NCI-H2029 treated with DMSO at 0.1 percent for 48 hours (cell line): ENCODE data around the gene IGSF9B.

Source experiments
- DNase-seq: peaks from one replicate; lab custom pipeline; 2025; lab: John Stamatoyannopoulos, UW

The IGSF9B gene

DNA sequence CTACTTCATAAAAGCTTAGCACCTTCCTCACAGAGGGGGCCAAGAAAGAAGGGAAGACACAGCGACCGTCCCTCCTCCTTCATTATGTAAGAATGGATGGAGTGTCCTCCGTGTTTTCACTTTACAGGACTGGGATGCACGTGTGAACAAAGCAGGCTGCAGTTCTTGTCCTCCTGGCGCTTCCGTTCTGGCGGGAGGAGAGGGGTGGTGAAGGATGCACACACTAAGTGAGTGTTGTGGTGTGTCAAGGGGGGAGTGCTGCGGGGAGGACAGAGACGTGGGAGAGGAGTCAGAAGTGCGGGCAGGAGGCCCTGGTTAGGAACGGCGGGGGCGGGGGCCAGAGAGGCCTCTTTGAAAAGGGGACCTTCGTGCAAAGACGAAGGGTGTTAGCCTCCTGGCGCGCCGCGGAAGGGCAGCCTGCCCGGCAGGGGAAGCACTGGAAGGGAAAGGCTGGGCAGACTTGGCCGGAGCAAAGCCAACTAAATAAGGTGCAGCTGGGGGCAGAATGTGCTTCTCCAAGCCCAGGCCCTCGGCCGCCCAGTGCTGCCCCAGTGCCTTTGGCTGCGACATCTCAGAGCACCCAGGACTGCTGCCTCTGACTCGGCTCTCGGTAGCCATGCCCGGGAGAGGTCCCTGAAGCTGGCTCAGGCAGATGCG lies 27.0 kb upstream of the IGSF9B start:
- DNase-seq = no peak

DNA sequence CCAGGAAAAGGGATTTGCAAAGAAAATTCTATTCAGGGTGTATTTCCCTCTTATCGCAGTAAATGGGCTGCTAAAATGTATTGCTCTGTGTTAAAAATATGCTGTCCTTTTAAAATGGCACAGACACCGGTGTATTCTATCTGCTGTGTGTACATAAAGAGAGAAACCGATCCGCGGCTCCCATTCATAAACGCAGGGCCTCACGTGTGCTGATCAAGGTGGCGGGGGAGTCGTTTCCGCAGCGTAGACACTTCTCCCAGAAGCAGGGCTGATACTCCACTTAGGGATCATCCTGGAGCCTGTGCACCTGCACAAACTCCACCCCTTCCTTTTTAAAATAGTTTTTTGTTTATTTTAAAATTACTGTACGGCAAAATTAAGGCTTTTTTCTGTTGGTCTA lies 26.1 kb upstream of the IGSF9B start:
- no peak for DNase-seq

DNA sequence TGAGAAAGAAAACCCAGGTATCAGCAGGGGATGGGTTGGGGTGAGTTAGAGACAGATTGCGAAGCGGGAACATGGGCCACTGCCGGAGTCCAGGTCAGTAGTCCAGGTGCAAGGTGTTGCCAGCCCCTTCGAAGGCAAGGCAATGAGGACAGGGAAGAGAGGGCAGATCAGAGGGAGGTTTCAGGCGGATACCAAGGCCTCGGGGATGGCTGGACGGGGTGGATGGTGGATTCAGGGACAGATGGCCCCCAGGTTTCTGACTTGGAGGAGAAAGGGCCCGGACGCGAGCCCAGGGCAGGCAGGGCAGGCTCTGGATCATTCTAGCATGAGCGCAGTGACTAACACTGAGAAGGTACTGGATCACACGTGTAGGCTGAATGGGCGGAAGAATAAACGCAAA lies 25.4 kb upstream of the IGSF9B start:
- no peak for DNase-seq

DNA sequence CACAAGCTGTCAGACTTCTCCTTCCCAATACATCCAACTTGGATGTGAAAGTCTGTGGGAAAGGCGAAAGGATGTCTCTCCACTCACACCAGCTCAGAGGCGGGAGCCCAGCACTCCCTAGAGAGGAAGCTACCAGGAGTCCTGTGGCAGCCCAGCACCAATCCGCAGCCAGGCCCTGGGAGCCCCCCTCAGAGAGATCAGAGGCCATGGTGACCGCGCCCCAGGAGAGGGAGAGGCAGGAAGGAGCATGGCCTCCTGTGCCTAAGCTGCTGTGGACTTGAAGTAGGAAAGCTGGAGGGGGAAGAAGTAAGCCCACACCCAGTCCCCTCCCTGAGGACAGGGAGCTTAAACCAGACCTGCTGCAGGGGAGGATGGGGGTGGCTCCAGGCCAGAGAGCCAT lies 24.4 kb upstream of the IGSF9B start:
- DNase-seq = no peak

DNA sequence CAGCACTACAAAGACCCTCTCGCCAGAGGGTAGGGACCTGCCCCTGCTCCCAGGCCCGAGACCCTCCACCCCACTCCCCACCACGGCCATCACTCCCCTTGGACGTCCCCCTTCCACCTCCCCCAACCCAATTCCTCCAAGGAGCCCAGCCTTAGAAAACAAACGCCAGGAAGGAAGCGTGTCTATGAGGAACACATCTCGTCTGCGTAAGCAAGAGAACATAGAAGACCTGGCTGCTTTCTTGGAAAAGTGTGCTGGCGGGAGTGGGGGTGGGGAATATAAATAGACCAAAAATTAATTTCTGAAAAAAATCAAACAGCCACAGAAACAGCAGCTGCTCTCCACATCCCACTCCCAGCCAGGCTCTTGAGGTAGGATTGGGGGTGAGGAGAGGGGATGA lies 23.9 kb upstream of the IGSF9B start:
- no peak for DNase-seq

DNA sequence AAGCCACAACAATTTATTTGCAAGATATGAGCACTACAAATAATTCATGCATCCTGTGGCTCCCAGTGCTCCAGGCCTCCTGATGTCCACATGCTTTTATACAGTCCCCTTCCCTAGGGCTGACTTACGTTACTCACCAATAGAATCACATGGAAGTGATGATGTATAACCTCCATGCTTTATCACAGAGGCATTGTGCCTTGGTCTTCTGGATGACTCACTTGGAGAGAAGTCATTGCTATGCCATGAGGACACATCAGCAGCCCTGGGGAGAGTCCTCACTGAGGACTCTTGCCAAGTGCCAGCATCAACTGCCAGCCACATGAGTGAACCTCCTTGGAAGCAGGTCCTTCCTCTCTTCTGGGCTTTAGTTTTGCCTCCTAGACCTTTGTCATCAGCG lies 22.0 kb upstream of the IGSF9B start:
- no peak for DNase-seq

DNA sequence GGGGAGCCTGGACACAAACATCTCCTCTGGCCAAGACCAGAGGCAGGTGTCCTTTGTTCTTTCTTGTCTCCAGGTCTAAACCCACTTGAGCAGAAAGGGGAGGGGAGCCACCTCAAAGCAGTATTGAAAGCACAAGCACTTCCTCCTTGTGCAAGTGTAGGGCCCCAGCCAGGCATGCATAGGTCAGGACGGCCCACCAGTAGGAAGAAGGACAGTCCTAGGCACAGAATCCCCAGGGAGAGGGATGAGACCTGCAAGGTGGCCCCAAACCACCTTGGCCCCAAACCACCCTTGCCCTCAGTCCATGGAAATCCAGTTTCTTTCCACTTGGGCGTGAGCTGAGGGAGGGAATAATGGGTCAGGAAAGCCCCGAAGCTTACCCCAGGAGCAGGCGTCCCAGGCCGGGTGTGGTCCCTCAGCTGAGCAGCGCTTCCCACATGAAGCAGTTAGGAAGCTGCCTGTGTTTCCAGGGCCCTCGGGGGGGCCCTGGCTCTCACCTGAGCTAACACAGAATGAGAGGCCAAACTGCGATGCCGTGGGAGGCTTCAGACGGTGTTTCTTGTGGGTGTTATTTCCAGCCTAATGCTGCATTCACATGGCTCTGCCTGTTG lies 20.4 kb upstream of the IGSF9B start:
- DNase-seq = no peak

DNA sequence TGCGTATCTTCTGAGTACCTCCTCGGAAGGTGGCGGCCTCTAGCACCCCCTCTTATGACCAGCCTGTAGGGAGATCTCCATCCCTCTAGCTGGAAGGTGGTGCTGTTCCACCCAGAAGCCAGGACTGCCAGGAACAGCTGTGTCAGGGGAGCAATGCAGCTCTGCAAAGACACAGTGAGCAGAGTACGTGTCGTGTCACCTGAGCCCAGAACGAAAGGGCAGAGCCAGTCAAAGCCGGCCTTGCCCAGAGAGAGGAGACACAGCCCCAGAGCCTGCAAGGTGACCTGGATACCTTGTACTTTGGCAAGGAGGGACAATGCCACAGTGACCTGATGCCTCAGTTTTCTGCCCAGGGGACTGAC lies 18.7 kb upstream of the IGSF9B start:
- DNase-seq = no peak

DNA sequence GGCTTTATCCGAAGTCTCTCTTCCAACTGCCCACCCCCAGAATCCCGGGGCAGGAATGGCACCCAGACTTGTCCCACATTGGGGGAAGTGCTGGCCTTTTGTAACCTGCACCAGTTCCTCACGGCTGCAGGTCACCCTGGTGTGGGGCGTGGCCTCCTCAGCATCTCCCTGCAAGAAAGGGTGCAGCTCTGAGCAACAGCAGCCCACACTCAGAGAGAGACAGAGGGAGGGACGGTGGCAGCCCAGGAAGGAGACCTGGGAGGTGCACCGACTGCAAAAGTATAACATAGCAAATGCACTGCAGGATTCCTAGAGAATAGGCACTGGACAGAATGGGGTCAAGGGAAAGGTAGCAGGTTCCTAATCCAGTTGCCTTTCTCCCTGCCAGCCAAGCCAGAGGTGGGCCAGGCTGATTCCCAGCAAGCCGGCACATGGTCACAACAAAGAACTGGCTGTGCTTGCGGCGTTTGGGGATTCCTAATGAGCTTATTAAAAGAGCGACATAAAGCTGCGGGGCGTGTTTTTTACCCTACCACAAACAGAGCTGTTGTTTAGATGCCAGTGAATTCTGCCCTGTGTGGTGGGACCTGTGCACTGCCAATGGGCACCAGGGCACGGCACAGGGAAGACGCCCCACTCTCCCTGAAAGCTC lies 18.2 kb upstream of the IGSF9B start:
- no peak for DNase-seq

DNA sequence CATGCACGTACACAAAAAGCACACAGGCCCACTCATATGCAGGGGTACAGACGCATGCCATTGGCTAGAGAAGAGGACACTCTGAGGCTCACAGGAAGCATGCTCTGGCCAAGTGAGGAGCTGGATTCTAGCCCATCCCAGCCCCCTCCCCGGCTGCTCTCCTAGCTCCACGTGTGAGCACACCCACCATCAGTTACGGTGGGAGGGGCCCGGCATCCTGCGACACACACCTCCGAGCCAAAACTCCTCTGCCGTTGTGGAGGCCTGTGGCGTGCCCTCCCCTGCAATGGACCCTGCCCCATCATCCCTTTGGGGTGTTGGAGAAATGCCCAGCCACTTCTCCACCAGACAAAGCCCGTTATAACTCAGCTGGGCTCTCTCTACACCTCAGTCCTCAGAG lies 15.1 kb upstream of the IGSF9B start:
- DNase-seq = no peak

DNA sequence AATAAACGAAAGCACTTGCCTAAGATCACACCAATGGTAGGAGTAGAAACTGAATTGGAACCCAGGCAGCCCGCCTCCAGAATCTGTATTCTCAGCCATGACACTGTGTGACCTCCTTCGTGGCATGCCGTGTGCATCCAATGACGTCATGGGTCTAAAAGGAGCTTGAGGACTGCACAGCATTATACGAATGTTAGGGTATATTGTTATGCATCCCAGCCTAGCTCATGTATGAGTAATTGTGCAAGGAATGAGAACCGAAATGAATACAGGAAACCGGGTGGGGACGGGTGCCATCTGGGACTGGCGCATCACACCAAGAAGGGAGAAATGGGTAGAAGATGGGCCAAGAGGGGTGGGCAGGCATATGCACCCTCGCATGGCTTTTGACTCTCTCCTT lies 12.3 kb upstream of the IGSF9B start:
- no peak for DNase-seq

DNA sequence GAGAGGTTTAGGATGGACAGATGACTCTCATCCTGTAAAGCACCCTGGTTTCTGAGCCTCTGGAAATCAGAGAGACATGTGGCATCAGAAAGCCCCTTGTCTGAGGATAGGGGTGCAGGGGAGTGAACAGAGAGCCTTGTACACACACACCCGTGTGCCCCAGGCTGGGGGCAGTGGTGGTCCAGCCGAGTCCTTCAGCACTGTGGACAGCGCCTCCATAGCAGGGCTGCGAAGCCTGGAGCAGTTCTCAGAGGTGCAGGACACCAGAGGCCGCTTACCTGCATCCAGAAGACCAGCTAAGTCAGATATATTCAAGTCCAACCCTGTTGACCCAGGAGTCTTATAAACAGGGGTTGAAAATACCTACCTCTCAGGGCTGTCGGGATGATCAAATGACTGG lies 11.5 kb upstream of the IGSF9B start:
- no peak for DNase-seq

DNA sequence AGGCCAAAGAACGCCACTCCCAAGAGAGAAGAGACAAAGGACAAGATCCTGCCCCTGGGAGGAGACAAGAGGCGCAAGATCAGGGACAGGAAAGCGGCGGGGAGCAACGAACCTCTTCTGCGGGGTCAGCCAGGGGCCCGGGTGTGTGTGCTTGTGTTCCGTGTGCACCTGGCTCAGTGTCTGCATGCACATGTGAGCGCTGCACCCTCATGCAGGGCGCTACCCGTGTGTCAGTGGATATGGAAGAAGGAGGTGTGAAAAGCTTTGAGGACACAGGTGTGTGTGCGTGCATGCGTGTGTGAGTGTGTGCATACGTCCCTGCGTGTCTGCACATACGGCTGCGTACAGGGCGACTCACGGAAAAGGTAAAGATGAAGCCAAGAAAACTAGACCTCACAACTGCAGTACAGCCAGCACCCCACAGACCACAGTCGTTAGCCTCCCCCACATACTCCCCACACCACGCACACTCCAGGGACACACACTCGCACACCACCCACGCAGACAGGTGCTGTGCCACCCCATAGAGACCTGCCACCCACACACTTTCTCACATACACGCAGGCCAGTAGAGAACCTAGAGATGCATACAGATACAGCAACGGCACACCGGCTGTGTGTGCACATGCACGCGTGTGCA lies 11.0 kb upstream of the IGSF9B start:
- DNase-seq = no peak

DNA sequence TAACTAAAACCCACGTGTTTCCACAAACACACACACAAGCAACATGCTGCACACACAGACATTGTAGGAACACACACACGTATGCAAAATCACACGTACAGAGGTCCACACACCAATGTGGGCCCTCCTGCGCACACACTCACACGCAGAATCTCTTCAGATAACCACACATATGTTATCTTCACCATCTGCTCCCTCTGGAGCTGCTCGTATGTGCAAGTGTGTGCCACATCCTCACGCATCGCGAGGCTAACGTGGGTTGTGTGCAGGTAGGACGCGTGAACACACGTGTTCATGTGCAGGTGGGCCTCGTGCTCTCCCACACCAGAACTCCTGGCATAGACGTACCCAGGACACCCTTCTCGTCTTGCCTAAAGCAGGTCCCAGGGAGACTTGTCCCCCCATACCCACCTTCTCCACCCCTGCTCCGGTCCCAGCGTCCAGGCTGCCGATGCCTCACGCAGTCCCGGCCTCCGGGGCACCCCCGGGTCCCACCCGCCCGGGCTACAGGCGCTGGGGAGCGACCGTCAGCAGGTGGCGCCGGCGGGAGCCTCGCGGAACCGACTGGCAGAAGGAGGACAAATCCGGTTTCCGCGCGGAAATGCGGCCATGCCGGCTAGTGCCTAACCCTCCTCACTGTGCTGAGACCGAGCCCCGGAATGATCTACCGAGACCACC lies 10.3 kb upstream of the IGSF9B start:
- no peak for DNase-seq

DNA sequence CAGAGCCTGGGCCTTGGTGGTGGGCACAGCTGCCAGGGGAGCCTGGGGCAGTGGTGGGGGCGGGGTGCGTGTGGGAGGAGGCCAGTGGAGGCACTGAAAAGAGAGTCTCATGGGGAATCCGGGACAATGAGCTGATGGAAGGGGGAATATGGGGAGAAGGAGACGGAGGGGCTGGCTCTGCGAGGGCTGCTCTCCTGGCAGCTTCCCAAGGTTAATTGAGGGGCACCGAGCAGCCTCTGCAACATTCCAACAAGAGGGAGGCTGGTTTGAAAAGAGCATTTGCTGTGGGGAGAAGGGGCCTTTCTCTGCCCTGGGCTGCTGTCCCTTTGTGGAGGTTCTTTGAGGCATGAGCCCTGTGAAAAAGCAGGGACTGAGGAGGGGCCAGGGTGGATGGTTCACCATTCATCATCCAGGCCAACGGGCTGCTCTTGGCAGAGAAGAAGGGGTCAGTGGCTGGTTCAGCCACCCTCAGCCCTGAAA lies 9.4 kb upstream of the IGSF9B start:
- DNase-seq = no peak

DNA sequence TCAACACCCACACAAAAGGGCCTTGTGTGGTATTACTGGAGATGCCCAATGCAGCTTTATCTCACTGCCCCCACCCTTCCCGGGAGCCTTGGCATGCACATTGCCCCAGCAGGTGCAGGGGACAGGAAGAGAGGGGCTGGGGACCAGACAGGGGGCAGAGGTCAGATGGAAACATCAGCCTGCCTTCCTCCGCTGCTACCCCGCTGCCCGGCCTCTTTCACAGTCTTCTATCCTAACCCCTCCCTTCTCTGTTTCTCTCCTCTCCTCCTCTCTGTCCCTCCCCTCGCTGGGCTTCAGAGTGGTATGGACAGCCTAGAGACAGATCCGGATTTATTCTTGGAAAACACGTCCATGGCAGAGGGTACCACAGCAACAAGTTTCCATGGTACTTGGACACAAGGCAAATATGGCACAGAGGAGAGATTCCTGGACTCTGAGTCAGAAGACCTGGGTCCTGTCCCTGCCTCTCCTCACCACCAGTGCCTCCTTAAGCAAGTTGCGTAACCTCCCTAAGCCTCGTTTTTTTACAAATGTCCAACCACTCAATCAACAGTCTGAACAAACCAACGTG lies 8.3 kb upstream of the IGSF9B start:
- no peak for DNase-seq

DNA sequence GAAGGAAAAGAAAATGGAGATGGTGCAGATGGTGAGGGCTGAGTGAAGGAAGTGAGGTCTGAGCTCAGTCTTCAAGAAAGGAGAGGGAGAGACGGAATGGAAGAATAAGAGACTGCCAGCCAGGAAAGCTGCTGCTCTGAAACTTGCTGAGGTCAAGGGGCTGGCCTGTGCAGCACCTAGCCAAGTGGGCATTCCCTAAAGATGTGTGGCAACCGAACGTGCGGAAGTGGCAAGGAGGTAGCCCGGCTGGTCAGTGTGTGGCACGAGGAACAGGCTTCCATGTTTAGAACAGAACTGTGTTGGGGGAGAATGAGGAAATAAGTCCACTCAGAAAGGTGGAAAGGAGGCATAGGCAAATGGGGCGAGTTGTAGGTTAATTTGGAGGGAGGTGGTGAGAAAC lies 7.6 kb upstream of the IGSF9B start:
- no peak for DNase-seq

DNA sequence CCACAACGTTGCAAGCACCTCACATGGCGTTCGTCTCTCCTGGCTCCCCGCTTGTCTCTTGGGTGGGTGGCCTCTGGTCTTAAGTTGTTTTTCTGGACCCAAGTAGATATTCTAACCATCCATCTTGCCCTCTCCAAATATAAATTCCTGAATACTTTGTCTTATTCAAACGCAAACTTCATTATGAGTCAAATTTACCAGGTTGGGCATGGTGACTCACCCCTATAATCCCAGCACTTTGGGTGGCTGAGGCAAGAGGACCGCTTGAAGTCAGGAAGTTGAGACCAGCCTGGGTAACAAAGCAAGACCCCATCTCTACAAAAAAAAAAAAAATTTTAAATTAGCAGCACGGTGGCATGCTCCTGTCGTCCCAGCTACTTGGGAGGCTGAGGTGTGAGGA lies 5.1 kb upstream of the IGSF9B start:
- DNase-seq = no peak

DNA sequence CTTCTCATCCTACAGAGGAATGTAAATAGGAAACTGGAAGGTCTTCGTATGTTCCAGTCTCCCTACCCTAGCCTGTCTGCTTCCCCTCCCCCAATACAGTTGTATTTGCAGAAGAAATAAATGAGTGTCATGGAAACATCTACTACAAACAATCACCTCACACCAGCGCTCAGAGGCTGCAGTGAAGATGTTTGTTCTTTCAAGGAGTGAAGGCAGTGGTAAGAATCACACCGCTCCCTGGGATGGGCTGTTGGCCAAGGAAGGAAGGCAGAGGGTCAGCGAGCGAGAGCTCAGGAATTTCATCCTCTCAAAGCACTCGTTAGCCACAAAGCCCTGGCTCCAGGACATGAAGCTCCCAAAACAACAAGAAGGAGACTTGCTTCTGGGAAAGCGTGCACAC lies 1.1 kb upstream of the IGSF9B start:
- DNase-seq = peak; percentile 47

DNA sequence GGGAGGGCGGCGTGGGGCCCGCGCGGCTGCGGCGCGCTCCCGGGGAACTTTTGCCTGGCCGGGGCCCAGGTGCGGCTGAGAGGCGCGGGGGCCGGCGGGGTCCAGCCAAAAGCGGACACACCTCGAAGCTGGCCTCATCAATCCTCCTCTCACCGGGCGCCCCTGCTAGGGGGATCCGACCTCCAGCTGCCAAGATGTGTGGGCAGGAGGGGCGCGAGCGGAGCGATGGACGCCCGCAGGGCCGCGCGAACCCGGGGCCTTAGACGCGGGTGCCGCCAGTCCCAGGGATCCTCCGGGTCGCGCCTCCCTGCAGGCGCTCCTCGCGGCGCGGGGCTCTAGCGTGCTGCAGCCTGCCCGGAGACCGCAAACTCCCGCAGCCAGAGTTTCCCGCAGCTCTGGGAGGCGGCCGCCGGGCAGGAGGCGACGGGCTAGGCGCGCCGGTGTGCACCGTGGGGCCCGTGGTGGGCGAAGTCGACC lies 785 bp downstream of the IGSF9B start:
- DNase-seq = no peak

DNA sequence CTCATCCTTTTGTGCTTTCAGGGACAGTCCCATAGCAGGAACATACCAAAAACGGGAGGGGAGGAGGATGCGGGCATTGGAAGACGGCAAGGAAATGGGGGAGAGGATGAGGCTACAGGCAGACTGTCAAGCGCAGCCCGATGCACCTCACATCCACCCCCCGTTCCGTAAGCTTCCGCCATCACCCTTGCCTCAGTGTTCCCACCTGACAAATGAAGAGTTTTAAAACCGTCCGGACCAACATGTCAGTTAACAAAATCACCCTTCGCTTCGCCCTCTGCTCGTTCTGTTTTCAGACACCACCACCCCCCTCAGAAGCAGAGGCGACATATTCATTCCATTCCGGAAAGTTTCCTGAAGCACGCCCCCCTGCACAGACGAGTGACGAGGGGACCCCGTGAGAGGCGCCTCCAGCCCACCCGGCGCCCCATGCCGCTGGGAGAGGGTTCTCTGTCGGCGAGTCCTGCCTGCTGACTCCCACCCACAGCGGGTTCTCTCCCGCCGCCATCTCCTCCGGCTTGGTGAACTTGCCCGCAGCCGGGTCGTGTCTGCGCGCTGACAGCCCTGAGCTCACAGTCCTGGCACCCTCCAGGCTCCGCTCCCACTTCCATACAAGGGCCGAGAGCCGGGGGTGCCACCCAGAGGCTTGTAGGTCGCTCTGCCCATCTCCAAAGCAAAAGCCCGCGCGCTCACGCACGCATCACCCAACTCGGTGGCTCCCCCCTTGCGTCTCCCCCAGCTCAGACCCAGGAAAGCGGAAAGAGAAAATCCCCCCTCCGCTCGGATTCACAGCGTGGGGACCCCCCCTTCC lies 1.5 kb downstream of the IGSF9B start:
- DNase-seq = no peak
